Heart left ventricle (tissue), 16 donors: ENCODE results near the gene ERLIN1. TPM values are rescaled to one million over a fixed set of nuclear protein-coding genes. Genes with fewer than 3 reads are reported as not detected.

ENCODE experiments used
- ATAC-seq, 4 donors: fragments of 200-7000 bp; cut with Tn5 transposase; one replicate each; pipeline ENCODE4 v1.9.1; 2020 to 2022; ENCODE audit warnings: moderate library complexity in 4 of 4, mild to moderate bottlenecking in 3 of 4, moderate number of reproducible peaks in 1 of 4
- DNase-seq, 5 donors: peaks; one replicate each; pipeline ENCODE4 v3.0.0-alpha.2; 2020
- H3K27ac ChIP-seq, 12 donors: fragments of 200-600 bp; sonication (generic) in 4 of 12; one replicate each; pipeline versions ENCODE4 v1.5.0 to v1.8.0; 2016 to 2022; ENCODE audit warnings: mild to moderate bottlenecking in 2 of 12
- H3K27me3 ChIP-seq, 9 donors: fragments of 200-600 bp; sonication (generic) in 2 of 9; one replicate each; pipeline versions ENCODE4 v1.5.1 to v1.8.0; 2016 to 2022; ENCODE audit warnings: mild to moderate bottlenecking in 3 of 9
- H3K36me3 ChIP-seq, 9 donors: fragments of 200-600 bp; sonication (generic) in 2 of 9; one replicate each; pipeline versions ENCODE4 v1.5.0 to v1.8.0; 2018 to 2022; ENCODE audit warnings: mild to moderate bottlenecking in 2 of 9
- H3K4me1 ChIP-seq, 12 donors: fragments of 200-600 bp; sonication (generic) in 4 of 12; one replicate each; pipeline versions ENCODE4 v1.5.0 to v1.8.0; 2016 to 2022; ENCODE audit warnings: mild to moderate bottlenecking in 3 of 12
- H3K4me3 ChIP-seq, 12 donors: fragments of 200-600 bp; sonication (generic) in 4 of 12; one replicate each; pipeline versions ENCODE4 v1.5.0 to v1.8.0; 2017 to 2022; ENCODE audit warnings: mild to moderate bottlenecking in 9 of 12, moderate library complexity in 4 of 12
- H3K9me3 ChIP-seq, 12 donors: fragments of 200-600 bp; sonication (generic) in 4 of 12; one replicate each; pipeline versions ENCODE4 v1.5.0 to v1.8.0; 2016 to 2022; ENCODE audit warnings: mild to moderate bottlenecking in 1 of 12
- POLR2A ChIP-seq, 2 donors: fragments of 450-650 bp; IDR thresholded peaks; one replicate each; pipeline ENCODE4 v1.6.1; 2017; ENCODE audit warnings: antibody characterized with exemption in 2 of 2, mild to moderate bottlenecking in 2 of 2, moderate library complexity in 2 of 2
- WGBS, 4 donors: extraction: QIAGEN DNeasy Blood & Tissue Kit in 2 of 4; methylation state at CpG; one replicate each; pipeline versions ENCODE4 v1.1.5 to v1.1.7; 2013 to 2018; 5-methylcytosine and 5-hydroxymethylcytosine counted together
- intact Hi-C, 10 donors: fragments of 100-400 bp; cut with DNase I; formaldehyde crosslinking; loops; one replicate each; pipeline versions ENCODE4 v1.11.1 to v1.14.2; 2022
- polyA plus RNA-seq, 2 donors: library from polyadenylated mRNA; stranded (reverse); fragments of 200-250 nt; gene quantifications; one replicate each; pipeline ENCODE4 v1.2.3, GENCODE V29; 2013
- total RNA-seq, 9 donors: library from RNA; depleted of rRNA in 2 of 9; stranded (reverse); fragments of >200 nt in 2 of 9; fragmentation: NEBNext Ultra II Directional in 3 of 9; extraction: Animal tissue kit (Norgen Biotek cat#: 25700) in 3 of 9; gene quantifications; one replicate each; pipeline versions ENCODE4 v1.1.0 to v1.2.4, GENCODE V29; 2016 to 2023
- TF ChIP-seq, protein P1 (sequence below), 12 donors: fragments of 200-600 bp; sonication (generic) in 4 of 12; IDR thresholded peaks; one replicate each; pipeline versions ENCODE4 v1.5.0 to v1.8.0; 2018 to 2022; ENCODE audit warnings: antibody characterized with exemption in 12 of 12, mild to moderate bottlenecking in 5 of 12
- donor health status: ischemic (EF 13 %, LVEDD 7.1; RV severe dilation, severe dysfunction).
- donor health status: healthy with polysubstance abuse.
- donor health status: DM: no; HTN: yes; CAD: no.
- donor health status: DM: no; HTN: no; CAD: no.
- donor health status: ischemic (EF 25% LVEDD 6.9; RV normal size, moderate dysfunction).
- donor health status: ischemic (EF 25% LVEDD 5.7; RV mildly dilated, moderate dysfunction).
- donor health status: healthy.
- donor health status: DM: yes; HTN: yes; CAD: no.
- donor health status: ischemic (EF 35%, LVEDD 5.7; RV mildly dilated, moderate dysfunction).
- donor health status: nonischemic (EF 11% LVEDD 7.7; RV severe dilation, severe dysfunction).
- donor health status: DM: yes; HTN: yes; CAD: no.
- donor health status: PGD.
- donor health status: ischemic (EF 29% LVEDD 5.4; RV normal size, mild dysfunction).
- donor health status: nonischemic (EF 23%, LVEDD 6.1; RV moderate dilation, normal function).

The ERLIN1 gene
- total and polyA plus RNA-seq, 11 donors, result 1.9 to 16.5 (median 7.0) TPM

DNA sequence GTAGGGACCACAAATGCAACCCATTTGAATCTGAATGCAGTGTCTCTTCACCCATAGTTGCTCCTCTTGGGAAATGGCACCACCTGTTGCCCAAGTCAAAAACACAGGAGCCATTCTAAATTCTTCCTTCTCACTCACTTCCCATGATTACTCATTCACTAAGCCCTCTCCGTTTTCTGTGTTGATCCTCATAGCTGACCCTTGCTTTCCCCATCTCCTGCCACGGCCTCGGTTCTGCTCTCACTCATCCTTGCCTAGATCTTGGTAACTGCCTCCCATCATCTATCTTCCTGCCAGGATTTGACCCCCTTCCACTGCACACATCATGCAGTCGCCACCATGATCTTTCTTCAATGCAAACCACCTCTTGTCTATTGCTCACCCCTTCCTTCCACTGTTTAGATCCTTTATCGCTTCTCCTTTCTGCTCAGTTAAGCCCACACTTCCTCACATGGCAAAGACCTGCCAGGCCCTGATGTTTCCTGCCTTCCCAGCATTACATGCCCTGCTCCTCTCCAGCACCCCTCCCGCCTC is 85.1 kb downstream of the ERLIN1 start:
- WGBS, 4 donors, result 55 to 60% (median 56%) methylated on average over 6 of the region's 6 CpGs
- Histone ChIP-seq H3K27me3 (peaks cover 0 to 14% (median 0%) of the 10 kb centered on the region in 9 donors), H3K4me1 (no peaks in the 10 kb centered on the region), H3K27ac (no peak overlapping the region), H3K36me3 (no peaks in the 10 kb centered on the region), H3K9me3 (peaks cover 0 to 16% (median 0%) of the 10 kb centered on the region in 12 donors), H3K4me3 (no peak overlapping the region)
- intact Hi-C loops, result no loop called here
- DNase-seq (no peak), ATAC-seq (no peak)
- TF ChIP-seq POLR2A (IDR thresholded peaks at IDR 0.05), result no peak
- TF ChIP-seq, protein P1, sequence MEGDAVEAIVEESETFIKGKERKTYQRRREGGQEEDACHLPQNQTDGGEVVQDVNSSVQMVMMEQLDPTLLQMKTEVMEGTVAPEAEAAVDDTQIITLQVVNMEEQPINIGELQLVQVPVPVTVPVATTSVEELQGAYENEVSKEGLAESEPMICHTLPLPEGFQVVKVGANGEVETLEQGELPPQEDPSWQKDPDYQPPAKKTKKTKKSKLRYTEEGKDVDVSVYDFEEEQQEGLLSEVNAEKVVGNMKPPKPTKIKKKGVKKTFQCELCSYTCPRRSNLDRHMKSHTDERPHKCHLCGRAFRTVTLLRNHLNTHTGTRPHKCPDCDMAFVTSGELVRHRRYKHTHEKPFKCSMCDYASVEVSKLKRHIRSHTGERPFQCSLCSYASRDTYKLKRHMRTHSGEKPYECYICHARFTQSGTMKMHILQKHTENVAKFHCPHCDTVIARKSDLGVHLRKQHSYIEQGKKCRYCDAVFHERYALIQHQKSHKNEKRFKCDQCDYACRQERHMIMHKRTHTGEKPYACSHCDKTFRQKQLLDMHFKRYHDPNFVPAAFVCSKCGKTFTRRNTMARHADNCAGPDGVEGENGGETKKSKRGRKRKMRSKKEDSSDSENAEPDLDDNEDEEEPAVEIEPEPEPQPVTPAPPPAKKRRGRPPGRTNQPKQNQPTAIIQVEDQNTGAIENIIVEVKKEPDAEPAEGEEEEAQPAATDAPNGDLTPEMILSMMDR (IDR thresholded peaks at IDR 0.05), result no peak

Other genes starting within 250 kb of the ERLIN1 start
- 10 to 100 TPM in 1 of 9 donors, 1 to 10 TPM in 8; 3.9 to 11.5 (median 7.2) TPM for gene DNMBP, start 176.1 kb downstream of the ERLIN1 start, total RNA-seq
- gene DNMBP, start 176.1 kb downstream of the ERLIN1 start, polyA plus RNA-seq, result 1 to 10 TPM; 4.6 to 6.1 TPM
- gene CPN1, start 104.2 kb downstream of the ERLIN1 start, total RNA-seq, result not detected
- gene CPN1, start 104.2 kb downstream of the ERLIN1 start, polyA plus RNA-seq, result not detected
- gene CHUK, start 43.6 kb upstream of the ERLIN1 start, total RNA-seq, result 10 to 100 TPM in 5 of 9 donors, 1 to 10 TPM in 4; 8.5 to 14.8 (median 10.9) TPM
- 10 to 100 TPM in 1 of 2 donors, 1 to 10 TPM in 1; 5.0 to 15.3 TPM for gene CHUK, start 43.6 kb upstream of the ERLIN1 start, polyA plus RNA-seq
- gene CWF19L1, start 81.6 kb upstream of the ERLIN1 start, total RNA-seq, result 10 to 100 TPM; 11.1 to 17.3 (median 14.3) TPM
- 10 to 100 TPM; 13.2 to 23.4 TPM for gene CWF19L1, start 81.6 kb upstream of the ERLIN1 start, polyA plus RNA-seq
- 10 to 100 TPM; 14.6 to 32.0 (median 20.8) TPM for gene BLOC1S2, start 100.7 kb upstream of the ERLIN1 start, total RNA-seq
- 10 to 100 TPM; 23.0 to 43.8 TPM for gene BLOC1S2, start 100.7 kb upstream of the ERLIN1 start, polyA plus RNA-seq
- not detected for gene PKD2L1, start 144.2 kb upstream of the ERLIN1 start, total RNA-seq
- gene PKD2L1, start 144.2 kb upstream of the ERLIN1 start, polyA plus RNA-seq, result not detected
- 100 to 1,000 TPM in 1 of 9 donors, 10 to 100 TPM in 2, 1 to 10 TPM in 6; 2.3 to 216 (median 4.9) TPM for gene SCD, start 161.2 kb upstream of the ERLIN1 start, total RNA-seq
- gene SCD, start 161.2 kb upstream of the ERLIN1 start, polyA plus RNA-seq, result 10 to 100 TPM; 16.8 to 66.9 TPM